WI38 (cell line): Measurements from ENCODE around the gene GAGE10.
"Not testable (repeated sequence)": the region's sequence is repeated elsewhere in the genome, so short reads cannot be mapped to it uniquely, and the experiment has no call there.

Experiments
- H3K4me3 ChIP-seq: 2 replicates; pipeline ENCODE4 v1.5.1; 2011; ENCODE audit warnings: low read depth, mild to moderate bottlenecking, control low read depth, low read length
- TF ChIP-seq, protein P1 (sequence below): IDR thresholded peaks from 2 replicates; pipeline ENCODE4 v1.5.1; 2012; ENCODE audit warnings: low read depth, mild to moderate bottlenecking, control low read depth, low read length

The GAGE10 gene

DNA sequence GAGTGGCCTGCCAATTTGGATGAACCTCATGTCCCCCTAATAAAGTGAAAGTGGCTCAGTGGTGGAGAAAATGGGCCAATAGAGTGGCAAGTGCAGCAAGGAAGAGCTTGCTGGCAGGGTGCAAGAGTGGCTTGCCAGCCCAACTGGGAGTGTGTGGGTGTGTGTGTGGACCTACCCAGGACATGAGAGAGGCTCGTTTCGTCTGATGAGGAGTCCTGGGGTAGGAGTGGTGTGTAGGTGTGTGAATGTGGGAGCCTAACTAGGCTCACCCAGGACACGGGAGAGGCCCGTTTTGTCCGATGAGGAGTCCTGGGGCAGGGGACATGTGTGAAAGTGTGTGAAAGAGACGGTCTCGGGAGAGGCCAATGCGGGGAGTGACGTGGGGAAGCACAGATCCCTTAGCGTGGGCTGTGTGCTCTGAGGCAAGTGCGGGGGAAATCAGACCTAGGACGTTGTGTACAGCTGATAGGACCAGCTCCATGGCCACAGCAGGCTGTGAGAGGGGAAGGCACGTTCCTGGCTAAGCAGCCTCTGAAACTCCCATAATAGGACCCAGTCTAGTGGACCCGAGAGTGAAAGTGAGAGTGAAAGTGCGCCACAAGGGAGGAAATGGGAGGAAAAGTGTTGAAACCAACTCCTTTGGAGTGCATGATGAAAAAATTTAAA lies 5.3 kb downstream of the GAGE10 start:
- TF ChIP-seq, protein P1, sequence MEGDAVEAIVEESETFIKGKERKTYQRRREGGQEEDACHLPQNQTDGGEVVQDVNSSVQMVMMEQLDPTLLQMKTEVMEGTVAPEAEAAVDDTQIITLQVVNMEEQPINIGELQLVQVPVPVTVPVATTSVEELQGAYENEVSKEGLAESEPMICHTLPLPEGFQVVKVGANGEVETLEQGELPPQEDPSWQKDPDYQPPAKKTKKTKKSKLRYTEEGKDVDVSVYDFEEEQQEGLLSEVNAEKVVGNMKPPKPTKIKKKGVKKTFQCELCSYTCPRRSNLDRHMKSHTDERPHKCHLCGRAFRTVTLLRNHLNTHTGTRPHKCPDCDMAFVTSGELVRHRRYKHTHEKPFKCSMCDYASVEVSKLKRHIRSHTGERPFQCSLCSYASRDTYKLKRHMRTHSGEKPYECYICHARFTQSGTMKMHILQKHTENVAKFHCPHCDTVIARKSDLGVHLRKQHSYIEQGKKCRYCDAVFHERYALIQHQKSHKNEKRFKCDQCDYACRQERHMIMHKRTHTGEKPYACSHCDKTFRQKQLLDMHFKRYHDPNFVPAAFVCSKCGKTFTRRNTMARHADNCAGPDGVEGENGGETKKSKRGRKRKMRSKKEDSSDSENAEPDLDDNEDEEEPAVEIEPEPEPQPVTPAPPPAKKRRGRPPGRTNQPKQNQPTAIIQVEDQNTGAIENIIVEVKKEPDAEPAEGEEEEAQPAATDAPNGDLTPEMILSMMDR, result no peak

DNA sequence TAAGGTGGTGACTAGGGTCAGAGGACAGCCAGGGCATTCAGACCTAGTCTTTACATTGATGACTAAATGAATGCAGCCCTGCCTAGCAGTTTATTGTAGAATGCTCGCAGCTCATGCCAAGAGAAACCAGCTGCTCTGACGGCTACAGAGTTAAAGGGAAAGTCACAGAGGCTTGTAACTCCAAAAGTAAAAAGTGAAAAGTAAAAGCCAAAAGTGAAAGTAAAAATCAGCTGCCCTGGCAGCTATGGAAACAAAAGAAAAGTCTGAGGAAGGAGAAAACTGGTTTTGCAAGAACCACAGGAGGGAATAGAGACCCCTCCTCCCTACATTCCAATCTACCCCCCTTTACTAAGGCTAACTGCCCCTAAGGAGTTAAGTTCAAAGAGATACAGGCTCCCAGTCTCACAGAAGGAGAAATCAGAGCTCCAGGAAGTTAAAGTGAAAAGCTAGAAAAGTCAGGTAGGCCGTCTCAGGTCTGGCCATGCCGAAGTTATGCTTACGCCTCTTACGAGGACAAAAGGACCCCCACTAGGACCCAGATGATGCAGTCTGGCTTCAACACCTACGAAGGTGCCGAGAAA lies 6.0 kb downstream of the GAGE10 start:
- peak overlapping the region; percentile 49 for H3K4me3 ChIP-seq
- TF ChIP-seq, protein P1, result no peak

More for the DNA sequence above, 5.3 kb downstream of the GAGE10 start:
- H3K4me3 ChIP-seq, result peak overlapping the region; percentile 49

DNA sequence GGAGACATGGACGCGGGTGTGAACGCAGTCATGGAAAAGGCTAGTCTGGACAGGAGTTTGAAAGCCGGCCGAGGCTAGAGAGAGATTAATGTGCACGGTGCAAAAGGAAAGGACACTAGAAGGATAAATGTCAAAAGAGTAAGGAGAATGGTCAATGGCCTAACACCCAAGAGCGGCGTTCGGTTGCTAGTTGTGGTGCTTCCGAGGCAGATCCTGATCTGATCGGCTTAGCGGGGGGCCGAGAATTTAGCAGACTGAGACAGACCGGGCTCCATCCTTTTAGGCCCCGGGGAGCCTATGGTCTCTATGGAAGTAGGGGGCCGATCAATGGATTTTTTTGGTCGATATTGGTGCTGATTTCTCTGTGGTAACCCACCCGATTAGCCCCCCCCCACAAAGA lies 6.9 kb downstream of the GAGE10 start:
- TF ChIP-seq, protein P1, result no peak
- H3K4me3 ChIP-seq, result no peak overlapping the region

DNA sequence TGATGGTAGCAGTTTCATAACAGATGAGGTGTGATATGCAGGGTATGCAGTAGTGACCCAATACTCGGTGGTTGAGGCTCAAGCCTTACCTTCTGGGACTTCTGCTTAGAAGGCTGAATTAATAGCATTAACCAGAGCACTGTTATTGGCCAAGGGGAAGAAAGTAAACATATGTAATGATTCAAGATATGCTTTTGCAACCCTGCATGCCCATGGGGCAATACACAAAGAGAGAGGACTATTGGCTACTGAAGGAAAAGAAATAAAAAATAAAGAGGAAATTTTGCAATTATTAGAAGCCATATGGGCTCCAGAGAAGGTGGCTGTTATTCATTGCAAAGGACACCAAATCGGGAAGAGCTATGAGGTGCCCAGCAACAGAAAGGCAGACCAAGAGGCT lies 8.7 kb downstream of the GAGE10 start:
- TF ChIP-seq, protein P1, result no peak
- H3K4me3 ChIP-seq, result no peak overlapping the region

DNA sequence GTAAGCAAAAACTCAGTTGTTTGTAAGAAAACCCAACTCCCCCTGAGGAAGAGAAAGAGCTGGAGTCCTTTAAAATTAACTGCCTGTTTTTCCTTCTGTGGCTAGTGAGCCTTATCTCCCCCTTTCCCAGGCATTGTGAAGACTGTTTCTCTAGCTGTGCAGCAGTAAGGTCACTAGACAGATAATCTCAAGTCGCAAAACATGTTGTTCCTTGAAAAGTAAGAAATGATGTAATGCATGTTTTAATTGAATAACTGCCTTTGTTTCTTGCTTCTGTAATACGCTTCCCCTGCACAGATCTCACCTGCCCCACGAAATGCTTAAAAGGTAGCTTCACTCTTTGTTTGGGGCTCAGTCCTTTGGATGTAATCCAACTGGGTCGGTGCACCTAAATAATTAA lies 12.6 kb downstream of the GAGE10 start:
- no peak overlapping the region for H3K4me3 ChIP-seq
- TF ChIP-seq, protein P1, result no peak

DNA sequence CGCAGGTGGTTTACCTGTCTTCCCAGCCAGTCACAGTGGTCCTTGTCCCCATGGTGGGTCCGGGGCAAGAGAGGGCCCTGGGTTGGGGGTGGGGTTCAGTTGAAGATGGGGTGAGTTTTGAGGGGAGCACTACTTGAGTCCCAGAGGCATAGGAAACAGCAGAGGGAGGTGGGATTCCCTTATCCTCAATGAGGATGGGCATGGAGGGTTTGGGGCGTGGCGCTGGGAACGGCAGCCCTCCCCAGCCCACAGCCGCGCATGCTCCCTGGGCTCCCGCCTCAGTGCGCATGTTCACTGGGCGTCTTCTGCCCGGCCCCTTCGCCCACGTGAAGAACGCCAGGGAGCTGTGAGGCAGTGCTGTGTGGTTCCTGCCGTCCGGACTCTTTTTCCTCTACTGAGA lies 18.3 kb downstream of the GAGE10 start, which contains the start of gene GAGE12J:
TSS of gene GAGE12J (plus strand) at position 301 of the 400 bp plus-strand sequence. CDS start 1,157 bp downstream, outside the sequence.
- not testable (repeated sequence) for H3K4me3 ChIP-seq

DNA sequence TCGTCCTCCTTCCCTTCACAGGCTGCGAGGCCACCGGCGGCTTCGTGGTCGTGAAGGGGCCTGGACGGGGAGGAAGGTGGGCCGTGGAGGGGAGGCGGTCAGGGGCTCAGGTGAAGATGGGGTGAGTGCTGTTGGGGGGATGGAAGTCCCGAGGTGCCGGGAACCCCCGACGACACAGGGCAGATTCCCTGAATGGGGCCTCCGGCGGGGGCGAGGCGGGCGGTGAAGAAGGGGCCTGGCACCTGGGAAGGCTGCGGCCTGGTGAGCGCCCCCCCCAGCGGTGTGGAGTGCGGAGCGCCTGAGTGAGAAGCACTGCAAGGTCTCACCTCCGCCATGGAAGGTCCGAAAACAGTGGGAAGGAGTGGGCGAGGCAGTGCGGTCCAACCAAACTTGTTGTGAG lies 18.8 kb downstream of the GAGE10 start:
- not testable (repeated sequence) for H3K4me3 ChIP-seq

DNA sequence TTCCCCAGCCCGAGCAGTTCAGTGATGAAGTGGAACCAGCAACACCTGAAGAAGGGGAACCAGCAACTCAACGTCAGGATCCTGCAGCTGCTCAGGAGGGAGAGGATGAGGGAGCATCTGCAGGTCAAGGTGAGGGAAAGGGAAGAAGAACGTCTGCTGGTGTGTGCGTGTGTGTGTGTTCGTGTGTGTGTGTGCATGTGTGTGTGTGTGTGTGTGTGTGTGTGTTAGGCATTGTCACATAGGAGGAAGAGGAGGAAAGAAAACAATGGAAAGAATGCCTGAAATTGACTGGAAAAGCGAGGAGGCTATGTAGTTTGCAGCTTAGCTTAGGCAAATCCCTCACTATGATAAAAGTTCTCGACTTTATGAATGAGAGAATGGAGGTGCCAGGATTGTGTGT lies 20.3 kb downstream of the GAGE10 start:
- H3K4me3 ChIP-seq, result not testable (repeated sequence)

DNA sequence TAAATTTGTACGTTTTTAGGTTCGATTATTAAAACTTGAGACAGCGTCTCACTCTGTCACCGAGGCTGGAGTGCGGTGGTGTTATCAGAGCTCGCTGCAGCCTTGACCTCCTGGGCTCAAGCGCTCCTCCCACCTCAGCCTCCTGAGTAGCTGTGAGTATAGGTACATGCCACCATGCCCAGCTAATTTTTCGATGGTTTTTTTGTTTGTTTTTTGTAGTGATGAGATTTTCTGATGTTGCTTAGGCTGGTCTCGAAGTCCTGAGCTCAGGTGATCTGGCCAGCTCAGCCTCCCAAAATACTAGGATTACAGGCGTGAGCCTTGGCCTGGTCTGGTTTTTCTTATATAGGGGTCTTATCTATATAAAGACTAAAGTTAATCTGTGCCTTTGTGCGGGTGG lies 27.0 kb downstream of the GAGE10 start:
- not testable (repeated sequence) for H3K4me3 ChIP-seq

DNA sequence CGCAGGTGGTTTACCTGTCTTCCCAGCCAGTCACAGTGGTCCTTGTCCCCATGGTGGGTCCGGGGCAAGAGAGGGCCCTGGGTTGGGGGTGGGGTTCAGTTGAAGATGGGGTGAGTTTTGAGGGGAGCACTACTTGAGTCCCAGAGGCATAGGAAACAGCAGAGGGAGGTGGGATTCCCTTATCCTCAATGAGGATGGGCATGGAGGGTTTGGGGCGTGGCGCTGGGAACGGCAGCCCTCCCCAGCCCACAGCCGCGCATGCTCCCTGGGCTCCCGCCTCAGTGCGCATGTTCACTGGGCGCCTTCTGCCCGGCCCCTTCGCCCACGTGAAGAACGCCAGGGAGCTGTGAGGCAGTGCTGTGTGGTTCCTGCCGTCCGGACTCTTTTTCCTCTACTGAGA lies 27.8 kb downstream of the GAGE10 start, which contains the start of gene GAGE13:
TSS of gene GAGE13 (plus strand) at position 301 of the 400 bp plus-strand sequence. CDS start 1,156 bp downstream, outside the sequence.
- not testable (repeated sequence) for H3K4me3 ChIP-seq

DNA sequence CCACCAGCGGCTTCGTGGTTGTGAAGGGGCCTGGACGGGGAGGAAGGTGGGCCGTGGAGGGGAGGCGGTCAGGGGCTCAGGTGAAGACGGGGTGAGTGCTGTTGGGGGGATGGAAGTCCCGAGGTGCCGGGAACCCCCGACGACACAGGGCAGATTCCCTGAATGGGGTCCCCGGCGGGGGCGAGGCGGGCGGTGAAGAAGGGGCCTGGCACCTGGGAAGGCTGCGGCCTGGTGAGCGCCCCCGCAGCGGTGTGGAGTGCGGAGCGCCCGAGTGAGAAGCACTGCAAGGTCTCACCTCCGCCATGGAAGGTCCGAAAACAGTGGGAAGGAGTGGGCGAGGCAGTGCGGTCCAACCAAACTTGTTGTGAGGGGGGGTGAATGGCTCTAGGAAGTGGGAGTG lies 28.4 kb downstream of the GAGE10 start:
- not testable (repeated sequence) for H3K4me3 ChIP-seq

DNA sequence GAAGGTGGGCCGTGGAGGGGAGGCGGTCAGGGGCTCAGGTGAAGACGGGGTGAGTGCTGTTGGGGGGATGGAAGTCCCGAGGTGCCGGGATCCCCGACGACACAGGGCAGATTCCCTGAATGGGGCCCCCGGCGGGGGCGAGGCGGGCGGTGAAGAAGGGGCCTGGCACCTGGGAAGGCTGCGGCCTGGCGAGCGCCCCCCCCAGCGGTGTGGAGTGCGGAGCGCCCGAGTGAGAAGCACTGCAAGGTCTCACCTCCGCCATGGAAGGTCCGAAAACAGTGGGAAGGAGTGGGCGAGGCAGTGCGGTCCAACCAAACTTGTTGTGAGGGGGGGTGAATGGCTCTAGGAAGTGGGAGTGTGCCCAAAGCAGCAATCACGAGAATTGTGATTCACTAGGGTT lies 38.0 kb downstream of the GAGE10 start:
- not testable (repeated sequence) for H3K4me3 ChIP-seq

DNA sequence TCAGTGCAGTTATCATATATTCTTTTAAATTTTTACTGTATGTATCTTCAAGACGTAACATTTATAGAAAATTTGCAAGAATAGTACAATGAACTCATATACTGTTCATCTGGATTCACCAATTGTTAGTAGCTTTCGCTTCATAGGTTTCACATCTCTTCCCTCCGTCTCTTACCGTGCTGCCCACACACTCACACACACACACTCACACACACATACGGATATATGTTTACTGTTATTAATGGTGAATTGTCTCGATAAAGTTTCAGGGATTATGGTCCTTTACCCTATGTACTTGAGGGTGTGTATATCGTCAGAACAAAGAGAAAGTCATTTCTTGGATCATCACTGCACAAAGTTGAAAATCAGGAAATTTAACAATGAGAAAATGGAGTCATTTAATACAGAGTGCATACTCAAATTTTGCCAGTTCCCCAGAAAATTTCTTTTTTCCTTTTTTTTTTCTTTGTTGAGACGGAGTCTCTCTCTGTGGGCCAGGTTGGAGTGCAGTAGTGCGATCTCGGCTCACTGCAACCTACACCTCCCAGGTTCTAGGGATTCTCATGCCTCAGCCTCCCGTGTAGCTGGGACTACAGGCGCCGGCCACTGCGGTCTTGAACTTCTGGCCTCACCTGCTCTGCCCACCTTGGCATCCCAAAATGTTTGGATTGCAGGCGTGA lies 41.2 kb downstream of the GAGE10 start:
- not testable (repeated sequence) for H3K4me3 ChIP-seq

DNA sequence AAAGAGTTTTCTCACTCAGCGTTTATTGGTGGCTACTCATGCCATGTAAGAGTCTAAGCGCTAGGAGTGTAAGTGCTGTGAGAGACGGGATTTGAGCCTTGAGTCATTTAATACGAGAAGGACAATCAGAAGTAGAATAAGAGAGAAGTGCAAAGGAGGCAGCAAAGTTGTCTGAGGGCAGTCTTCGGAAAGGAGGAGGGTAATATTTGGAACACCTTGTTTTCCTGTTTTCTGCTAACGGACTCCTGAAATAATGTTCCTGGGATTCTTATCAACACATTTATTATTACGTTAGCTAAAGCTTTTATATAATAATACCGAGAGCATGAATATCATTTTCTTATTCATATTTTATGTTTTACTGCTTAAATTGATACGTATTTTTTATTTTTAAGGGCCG lies 42.0 kb downstream of the GAGE10 start:
- not testable (repeated sequence) for H3K4me3 ChIP-seq
